HG02884 (cell line): ENCODE data around the gene TEX264.

Experiments
- ATAC-seq: cut with Tn5 transposase; IDR thresholded peaks from one replicate; pipeline ENCODE4 v1.9.1; 2021; ENCODE audit warnings: mild to moderate bottlenecking, moderate library complexity; ENCODE audit not compliant: unreplicated experiment

The TEX264 gene

GRCh38 chr3:51691949-51692348, 20.9 kb downstream of the TEX264 start:
- no peak for ATAC-seq

GRCh38 chr3:51692980-51693395, 21.9 kb downstream of the TEX264 start:
- no peak for ATAC-seq

DNA sequence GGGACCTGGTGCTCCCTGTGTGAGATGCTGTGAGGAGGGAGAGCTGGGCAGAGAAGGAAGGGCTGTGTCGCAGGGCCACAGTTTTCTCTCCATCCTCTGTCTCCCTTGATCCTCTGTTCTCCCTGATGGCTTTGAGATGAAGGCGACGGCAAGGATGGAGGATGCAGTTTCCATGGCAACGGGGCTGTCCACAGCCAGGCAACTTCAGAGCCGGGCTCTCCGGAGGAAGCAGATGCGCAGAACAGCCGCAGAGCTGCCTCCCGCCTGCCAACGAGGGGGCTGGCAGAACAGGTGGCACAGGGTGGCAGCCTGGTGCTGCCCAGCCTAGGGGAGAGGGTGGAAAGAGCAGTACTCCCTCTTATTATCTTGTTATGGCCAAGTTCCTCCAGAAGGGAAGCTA, 25.9 kb downstream of the TEX264 start:
- no peak for ATAC-seq

GRCh38 chr3:51698209-51698608, 27.2 kb downstream of the TEX264 start:
- ATAC-seq = no peak

- ATAC-seq = no peak
These were observed 29.4 kb downstream of the TEX264 start for GRCh38 chr3:51700403-51700802.

DNA sequence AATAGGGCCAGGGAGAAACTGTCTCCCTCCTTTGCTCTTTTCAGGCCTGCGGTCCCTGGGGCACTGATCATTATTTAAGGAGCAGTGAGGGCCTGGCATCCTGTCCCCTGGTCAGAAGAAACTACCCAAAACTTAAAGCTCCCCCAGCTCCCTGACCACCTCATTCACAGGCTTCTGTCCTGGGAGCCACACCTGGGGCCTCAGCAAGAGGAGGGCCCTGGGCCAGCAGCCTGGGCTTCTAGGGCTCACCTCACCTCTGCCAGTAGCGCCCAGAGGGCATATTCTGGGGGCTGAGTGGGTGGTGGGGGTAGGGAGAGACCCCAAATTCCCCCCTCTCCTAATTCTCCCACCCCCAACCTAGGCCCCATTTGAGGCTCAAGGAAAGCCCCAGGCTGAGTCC, 31.1 kb downstream of the TEX264 start:
- ATAC-seq = no peak

DNA sequence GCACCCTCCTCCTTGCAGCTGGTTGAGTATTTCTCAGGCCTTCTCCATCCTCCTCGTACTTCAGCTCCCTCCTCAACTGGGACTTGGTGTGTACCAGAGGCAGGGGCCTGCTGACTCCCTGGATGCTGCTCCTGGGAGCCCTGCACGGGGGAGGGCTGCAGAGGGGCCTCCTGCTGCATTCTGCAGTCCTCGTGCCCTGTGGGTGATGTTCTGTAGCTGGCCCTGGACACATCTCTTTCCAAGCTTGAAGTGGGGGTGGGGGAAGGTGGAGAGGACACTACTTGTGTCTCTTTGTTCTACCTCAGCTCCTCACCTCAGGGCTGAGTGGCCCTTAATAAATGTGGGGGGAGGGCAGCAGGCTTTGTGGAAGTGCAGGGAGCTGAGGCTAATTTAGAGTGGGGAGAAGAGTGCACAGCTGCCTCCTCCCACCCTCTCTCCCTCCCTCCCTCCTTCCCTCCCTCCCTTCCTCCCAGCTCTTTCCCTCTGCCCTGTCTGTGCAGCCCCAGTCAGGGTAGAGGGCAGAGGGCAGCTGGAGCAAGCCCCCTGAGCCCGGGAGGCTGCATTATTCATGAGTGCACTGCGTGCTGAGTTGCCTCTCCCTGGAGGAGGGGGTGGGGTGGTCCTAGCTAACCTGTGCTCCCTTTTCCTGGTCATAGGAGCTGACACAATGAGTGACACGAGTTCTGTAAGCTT, 32.2 kb downstream of the TEX264 start:
- ATAC-seq = no peak

- no peak for ATAC-seq
These were observed 32.9 kb downstream of the TEX264 start for GRCh38 chr3:51703761-51704510.

DNA sequence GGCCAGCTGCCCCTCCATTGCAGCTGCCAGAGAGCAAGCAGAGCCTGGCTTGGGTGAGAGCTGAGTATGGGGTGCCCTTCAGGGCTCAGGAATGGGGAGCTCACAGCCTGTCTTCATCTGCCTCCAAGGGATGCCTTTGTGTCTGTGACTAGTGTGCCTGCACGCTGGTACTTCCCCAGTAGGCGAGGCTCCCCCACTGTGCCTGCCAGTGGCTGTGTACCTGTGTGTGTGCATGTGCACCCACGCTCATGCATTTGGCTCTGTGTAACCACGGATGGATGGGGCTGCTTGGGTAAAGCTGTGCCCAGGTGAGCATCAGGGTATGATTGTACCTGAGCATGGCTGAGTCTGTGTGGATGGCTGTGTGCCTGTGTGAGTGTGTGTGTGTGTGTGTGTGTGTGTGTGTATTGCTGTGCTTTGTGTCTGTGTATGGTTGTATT, 33.5 kb downstream of the TEX264 start:
- ATAC-seq = no peak

- no peak for ATAC-seq
These were observed 34.4 kb downstream of the TEX264 start for GRCh38 chr3:51705276-51706020.

GRCh38 chr3:51706021-51706485, 35.0 kb downstream of the TEX264 start:
- ATAC-seq = no peak

- no peak for ATAC-seq
These were observed 36.0 kb downstream of the TEX264 start, which contains the start of gene GRM2 for GRCh38 chr3:51706788-51707731. Gene GRM2, plus strand, starts transcription at chr3:51707068. Its CDS starts 1,916 bp downstream, at chr3:51708984.

- no peak for ATAC-seq
These were observed 37.3 kb downstream of the TEX264 start for GRCh38 chr3:51708216-51708845.

GRCh38 chr3:51709004-51709420, 38.0 kb downstream of the TEX264 start:
- ATAC-seq = no peak

DNA sequence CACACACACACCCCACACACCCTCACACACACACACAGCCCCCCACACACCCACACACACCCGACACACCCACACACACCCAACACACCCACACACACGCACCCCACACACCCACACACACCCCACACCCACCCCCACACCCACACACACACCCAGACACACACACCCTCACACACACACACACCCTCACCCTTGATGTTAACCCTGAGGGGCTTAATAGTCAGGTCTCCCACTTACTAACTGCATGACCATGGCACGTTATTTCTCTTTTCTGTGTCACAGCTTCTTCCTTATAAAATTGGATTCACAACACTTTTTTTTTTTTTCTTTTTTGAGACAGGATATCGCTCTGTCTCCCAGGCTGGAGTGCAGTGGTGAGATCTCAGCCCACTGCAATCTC, 38.6 kb downstream of the TEX264 start:
- ATAC-seq = no peak

- no peak for ATAC-seq
These were observed 39.7 kb downstream of the TEX264 start for GRCh38 chr3:51710631-51711351.

GRCh38 chr3:51711352-51712037, 40.4 kb downstream of the TEX264 start:
- ATAC-seq = no peak

DNA sequence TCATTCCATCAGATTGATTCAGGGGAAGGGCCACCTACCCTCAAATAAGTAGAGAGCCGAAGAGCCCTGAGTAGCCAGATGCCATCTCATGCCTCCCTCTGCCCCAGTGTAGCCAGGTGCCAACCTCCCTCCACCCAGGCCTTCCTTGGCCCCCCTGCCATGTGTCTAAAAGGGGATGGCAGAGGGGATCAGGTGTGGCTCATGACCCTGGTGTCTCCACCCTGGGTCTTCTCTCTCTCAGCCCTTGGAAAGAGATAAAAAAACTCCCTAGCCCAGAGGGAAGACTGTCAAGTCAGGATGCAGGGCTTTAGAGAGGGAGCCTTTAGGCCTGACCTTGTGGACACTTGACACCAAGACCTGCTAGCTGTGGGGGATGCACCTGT, 41.0 kb downstream of the TEX264 start:
- no peak for ATAC-seq

GRCh38 chr3:51712511-51712931, 41.5 kb downstream of the TEX264 start:
- ATAC-seq = no peak
